HFFc6 (cell line): ENCODE measurements around the gene UBE3C. TPM values are rescaled to one million over a fixed set of nuclear protein-coding genes. Genes with fewer than 3 reads are reported as not detected.
"Not testable (repeated sequence)": the region's sequence is repeated elsewhere in the genome, so short reads cannot be mapped to it uniquely, and the experiment has no call there.

Source experiments
- DNase-seq: peaks from one replicate; pipeline ENCODE4 v3.0.0-alpha.2; 2018
- H3K27ac Mint-ChIP-seq: 2 replicates; pipeline ENCODE4 v1.8.0; 2020; ENCODE audit warnings: mild to moderate bottlenecking, mixed read lengths
- H3K27me3 Mint-ChIP-seq: 2 replicates; pipeline ENCODE4 v1.8.0; 2021; ENCODE audit warnings: mild to moderate bottlenecking, moderate library complexity, mixed read lengths; ENCODE audit not compliant: insufficient read depth
- H3K36me3 Mint-ChIP-seq: 2 replicates; pipeline ENCODE4 v1.8.0; 2021; ENCODE audit warnings: low read depth, mixed read lengths
- H3K4me1 Mint-ChIP-seq: 2 replicates; pipeline ENCODE4 v1.8.0; 2020; ENCODE audit warnings: low read depth, mixed read lengths
- H3K4me3 Mint-ChIP-seq: 2 replicates; pipeline ENCODE4 v1.8.0; 2020; ENCODE audit warnings: mild to moderate bottlenecking, moderate library complexity, mixed read lengths
- H3K9me3 Mint-ChIP-seq: 2 replicates; pipeline ENCODE4 v1.8.0; 2020; ENCODE audit warnings: mild to moderate bottlenecking, mixed read lengths
- total RNA-seq, 6 experiments: library from RNA; stranded (reverse); fragmentation: NEBNext Ultra II Directional; extraction: Animal tissue kit (Norgen Biotek cat#: 25700); gene quantifications; 2 replicates in 1 of 6; 3 replicates in 5 of 6; pipeline ENCODE4 v1.2.3, GENCODE V29; 2021
- TF ChIP-seq, protein P1 (sequence below): fragments of 200-600 bp; sonication (generic); IDR thresholded peaks from 2 replicates; pipeline ENCODE4 v1.5.0; 2021; ENCODE audit warnings: antibody characterized with exemption, mild to moderate bottlenecking

Gene UBE3C
- total RNA-seq, 6 experiments from 2014 or later = 64.2 to 80.1 (median 73.1) TPM

DNA sequence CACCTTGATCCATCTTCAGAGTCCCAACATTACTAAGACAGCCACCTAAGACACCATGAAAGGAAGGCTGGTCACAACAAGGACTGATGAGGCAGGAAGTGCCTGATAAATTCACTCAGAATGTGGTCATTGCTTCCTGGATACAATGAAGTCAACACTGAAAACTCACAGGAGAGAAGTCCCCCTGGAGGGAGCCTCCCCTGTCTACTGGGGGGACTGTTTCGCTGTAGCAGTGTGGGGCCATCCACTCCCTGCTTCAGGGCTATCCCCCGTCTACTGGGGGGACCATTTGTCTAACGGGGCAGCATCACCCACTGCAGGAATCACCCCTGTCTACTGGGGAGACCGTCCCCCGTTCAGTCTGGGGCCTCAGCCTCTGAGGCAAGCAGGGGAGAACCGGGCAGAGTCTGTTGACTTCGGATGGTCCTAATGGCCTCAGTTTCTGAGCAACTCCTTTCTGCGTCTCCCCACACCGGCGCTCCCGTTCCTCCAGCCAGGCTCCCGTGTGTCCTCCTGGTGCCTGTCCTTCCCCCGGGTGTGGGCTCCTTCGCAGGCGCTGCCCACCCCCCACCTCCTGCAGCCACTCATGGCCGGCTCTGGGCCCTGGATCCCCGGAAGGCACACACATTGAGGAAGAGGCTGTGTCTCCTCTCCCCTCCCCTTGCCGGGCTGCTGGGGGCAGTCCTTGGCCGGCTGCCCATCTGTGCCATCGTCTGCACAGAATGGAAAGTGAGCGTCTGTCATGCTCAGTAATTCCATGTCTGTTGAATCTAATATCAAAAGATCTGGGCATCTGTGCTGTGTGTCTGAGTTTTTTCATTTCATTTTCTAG lies 138.2 kb downstream of the UBE3C start:
- Mint-ChIP-seq H3K4me1 (peaks cover 30% of the 10 kb centered on the region), H3K4me3 (0 out of 2 replicates have a peak overlapping the region, but pooled peaks have one; percentile 5), H3K27ac (peak overlapping the region; percentile 78), H3K27me3 (peaks cover 2% of the 10 kb centered on the region; the same call in 1 of the 2 replicates), H3K9me3 (no peaks in the 10 kb centered on the region), H3K36me3 (peaks cover 5% of the 10 kb centered on the region; the same call in 1 of the 2 replicates)
- peak; percentile 30 for DNase-seq
- TF ChIP-seq, protein P1, sequence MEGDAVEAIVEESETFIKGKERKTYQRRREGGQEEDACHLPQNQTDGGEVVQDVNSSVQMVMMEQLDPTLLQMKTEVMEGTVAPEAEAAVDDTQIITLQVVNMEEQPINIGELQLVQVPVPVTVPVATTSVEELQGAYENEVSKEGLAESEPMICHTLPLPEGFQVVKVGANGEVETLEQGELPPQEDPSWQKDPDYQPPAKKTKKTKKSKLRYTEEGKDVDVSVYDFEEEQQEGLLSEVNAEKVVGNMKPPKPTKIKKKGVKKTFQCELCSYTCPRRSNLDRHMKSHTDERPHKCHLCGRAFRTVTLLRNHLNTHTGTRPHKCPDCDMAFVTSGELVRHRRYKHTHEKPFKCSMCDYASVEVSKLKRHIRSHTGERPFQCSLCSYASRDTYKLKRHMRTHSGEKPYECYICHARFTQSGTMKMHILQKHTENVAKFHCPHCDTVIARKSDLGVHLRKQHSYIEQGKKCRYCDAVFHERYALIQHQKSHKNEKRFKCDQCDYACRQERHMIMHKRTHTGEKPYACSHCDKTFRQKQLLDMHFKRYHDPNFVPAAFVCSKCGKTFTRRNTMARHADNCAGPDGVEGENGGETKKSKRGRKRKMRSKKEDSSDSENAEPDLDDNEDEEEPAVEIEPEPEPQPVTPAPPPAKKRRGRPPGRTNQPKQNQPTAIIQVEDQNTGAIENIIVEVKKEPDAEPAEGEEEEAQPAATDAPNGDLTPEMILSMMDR = no peak; the same call in 1 of the 2 replicates

DNA sequence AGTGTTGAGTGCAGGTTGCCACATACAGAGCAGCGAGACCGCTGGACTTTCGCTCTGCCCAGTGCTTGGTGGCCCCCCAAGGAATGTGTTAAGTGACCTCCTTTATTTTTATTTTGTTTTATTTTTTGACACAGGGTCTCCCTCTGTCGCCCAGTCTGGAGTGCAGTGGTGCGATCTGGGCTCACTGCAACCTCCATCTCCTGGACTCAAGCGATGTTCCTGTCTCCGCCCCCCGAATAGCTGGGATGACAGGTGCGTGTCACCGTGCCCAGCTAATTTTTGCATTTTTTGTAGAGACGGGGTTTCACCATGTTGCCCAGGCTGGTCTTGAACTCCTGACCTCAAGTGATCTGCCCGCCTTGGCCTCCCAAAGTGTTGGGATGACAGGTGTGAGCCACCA lies 138.8 kb downstream of the UBE3C start:
- peak overlapping the region; percentile 78 for H3K27ac Mint-ChIP-seq
- not testable (repeated sequence) for H3K27me3 Mint-ChIP-seq

DNA sequence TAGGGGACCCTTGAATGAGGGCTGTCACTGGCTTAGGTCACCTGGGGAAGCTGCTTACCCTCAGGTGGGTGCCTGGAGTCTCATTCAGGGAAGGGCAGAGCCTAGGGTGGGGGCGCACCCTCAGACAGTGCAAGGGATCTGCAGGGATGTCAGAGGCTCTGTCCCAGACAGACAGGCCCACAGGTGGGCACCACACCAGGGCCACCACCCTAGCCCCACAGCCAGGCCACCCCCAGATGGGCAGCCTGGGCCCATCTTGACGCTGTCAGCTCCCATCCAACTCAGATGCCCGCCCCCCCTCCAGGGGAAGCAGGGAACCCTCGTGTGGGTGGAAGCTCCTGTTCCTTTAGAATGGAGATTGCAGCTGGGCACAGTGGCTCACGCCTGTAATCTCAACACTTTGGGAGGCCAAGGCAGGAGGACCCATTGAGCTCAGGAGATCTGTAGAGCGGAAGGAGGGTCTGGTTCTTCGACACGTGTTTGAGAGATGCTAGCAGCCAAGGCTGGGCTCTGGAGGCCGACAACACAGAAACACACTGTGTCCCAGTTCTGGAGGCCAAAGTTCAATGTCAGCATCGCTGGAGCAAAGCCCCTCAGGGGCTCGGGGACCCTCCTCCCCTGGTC lies 139.6 kb downstream of the UBE3C start:
- H3K27ac Mint-ChIP-seq = peak overlapping the region; percentile 58; the same call in 1 of the 2 replicates
- H3K4me1 Mint-ChIP-seq = peaks cover 17% of the 10 kb centered on the region
- peaks cover 1% of the 10 kb centered on the region; the same call in 1 of the 2 replicates for H3K27me3 Mint-ChIP-seq
- H3K36me3 Mint-ChIP-seq = no peaks in the 10 kb centered on the region
- no peak for DNase-seq
- H3K9me3 Mint-ChIP-seq = no peaks in the 10 kb centered on the region
- TF ChIP-seq, protein P1 = no peak
- no peak overlapping the region for H3K4me3 Mint-ChIP-seq

More for the DNA sequence above, 138.8 kb downstream of the UBE3C start:
- Mint-ChIP-seq H3K4me1 (peaks cover 24% of the 10 kb centered on the region), H3K4me3 (peak overlapping the region; percentile 5; the same call in 1 of the 2 replicates)
- H3K36me3 Mint-ChIP-seq, H3K9me3 Mint-ChIP-seq, DNase-seq: not testable (repeated sequence)

DNA sequence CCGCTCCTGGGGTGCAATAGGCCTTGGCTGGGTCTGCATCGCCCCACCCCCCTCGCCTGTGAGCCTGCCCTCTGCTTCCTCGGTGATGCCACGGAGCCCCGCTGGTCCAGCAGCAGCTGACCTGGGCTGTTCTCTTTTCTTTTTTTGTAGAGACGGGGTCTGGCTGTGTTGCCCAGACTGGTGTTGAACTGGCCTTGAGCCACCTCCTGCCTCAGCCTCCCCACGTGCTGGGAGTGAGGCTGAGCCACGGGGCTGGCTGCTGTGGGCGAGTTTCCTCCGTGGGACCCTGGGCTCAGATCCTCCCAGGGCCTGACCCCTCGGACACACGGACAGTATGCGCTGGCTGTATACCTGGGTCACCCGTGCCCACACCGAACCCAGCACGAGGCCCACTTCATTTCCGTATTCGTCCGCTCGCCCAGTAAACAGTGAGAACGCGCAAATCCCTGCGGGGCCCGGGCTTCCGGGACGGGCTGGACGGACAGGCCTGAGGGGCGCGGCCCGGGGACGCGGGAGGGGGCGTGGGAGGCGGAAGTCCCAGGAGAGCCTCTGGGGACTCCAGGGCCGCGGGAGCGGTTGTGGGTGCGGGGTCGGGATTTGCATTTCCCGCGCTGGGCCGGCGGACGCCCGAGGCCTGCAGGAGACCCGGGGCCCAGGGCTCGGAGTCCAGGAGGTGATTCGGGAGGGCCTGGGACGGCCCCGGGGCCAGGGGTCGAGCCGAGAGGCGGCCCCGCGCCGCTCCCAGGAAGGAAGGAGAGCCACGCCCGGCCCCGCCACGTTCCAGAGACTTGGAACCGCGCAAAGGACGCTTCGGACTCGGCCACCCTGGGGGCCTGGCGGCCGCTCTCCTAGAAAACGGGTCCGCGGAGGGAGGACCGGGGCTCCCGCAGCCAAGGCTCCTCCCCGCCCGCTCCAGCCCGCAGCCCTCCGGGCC lies 140.3 kb downstream of the UBE3C start:
- no peak overlapping the region for H3K27ac Mint-ChIP-seq
- H3K9me3 Mint-ChIP-seq = no peaks in the 10 kb centered on the region
- DNase-seq = no peak
- no peak overlapping the region for H3K4me3 Mint-ChIP-seq
- peaks cover 1% of the 10 kb centered on the region; the same call in 1 of the 2 replicates for H3K27me3 Mint-ChIP-seq
- H3K36me3 Mint-ChIP-seq = no peaks in the 10 kb centered on the region
- H3K4me1 Mint-ChIP-seq = peaks cover 16% of the 10 kb centered on the region
- TF ChIP-seq, protein P1 = no peak

DNA sequence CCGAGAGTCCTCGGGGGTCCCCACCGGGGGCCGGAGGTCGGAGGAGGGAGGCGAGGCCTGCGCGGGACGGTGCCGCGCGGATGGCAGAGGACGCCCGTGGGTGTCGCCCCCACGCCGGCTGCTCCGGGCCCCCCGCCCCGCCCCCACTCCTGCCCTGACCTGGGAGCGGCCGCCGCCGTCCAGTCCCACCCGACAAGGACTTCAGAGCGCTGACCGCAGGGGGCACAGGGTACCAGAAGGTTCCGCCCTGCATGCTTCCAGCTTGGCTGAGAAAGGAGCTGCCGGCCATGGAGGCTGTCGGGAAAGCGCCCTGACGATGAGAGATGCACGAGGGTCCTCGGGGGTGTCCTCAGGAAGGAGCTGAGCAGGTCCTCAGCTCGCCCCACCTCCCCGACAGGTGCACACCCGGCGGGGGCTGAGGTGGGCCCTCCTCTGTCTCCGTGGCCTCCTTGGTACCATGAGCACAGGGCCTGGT lies 141.1 kb downstream of the UBE3C start:
- Mint-ChIP-seq H3K36me3 (no peaks in the 10 kb centered on the region), H3K9me3 (no peaks in the 10 kb centered on the region), H3K4me1 (peaks cover 16% of the 10 kb centered on the region), H3K27me3 (peaks cover 1% of the 10 kb centered on the region; the same call in 1 of the 2 replicates), H3K4me3 (no peak overlapping the region), H3K27ac (no peak overlapping the region)
- TF ChIP-seq, protein P1 = no peak
- no peak for DNase-seq
